AG10803 (cell line): ENCODE results near the gene HTR6.

Experiments used
- DNase-seq: peaks from one replicate; pipeline ENCODE4 v3.0.0; 2010; ENCODE audit warnings: low read depth
- H3K4me3 ChIP-seq: 2 replicates; pipeline ENCODE4 v1.5.1; 2011; ENCODE audit warnings: mild to moderate bottlenecking, low read length, control low read depth
- CTCF ChIP-seq: conservative IDR thresholded peaks from 2 replicates; pipeline ENCODE4 v1.5.1; 2011; ENCODE audit warnings: mild to moderate bottlenecking, low read length, control low read depth, inconsistent platforms

HTR6 gene

DNA sequence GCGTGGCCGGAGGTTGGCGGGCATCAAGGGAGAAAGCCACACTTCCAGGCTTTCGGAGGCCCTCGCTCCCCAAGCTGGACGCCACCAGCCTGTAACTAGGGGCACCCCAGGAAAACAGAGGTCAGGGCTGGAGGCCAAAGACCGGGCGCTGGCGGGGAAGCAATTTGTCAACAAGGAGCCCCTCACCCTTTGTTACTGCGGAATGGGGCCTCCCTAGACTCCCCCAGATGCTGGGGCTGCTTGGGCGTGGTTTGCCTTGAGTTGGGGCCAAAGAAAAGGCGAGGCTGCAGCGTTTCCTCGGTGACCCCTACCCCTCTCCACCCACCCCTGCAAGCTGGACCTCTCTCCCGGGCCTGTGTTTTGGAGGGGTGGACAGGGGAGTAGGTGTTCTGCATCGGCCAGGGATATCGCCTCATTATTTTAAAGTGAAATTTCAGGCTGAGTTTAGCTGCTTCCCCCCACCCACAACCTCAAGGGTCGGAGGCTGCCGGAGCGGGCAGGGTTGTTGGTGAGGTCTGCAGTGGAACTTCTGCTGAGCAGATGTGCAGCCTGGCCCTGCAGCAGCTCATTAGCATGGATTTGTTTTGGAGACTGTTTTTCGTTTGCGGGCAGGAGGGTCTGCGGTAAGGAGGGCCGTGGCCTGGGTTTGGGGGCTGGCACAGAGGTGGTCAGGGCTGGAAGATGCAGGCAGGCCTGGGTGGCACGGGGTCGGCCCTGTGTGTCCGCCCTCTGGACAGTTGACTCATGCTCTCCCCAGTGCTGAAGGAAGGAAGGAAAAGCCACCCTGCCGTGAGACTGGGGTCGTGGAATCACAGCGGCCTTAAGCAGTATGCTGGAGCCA, 19.0 kb upstream of the HTR6 start:
- peak; percentile 44 for DNase-seq
- peak overlapping the region; percentile 82 for H3K4me3 ChIP-seq
- TF ChIP-seq CTCF: no peak

GRCh38 chr1:19646377-19647319, 18.0 kb upstream of the HTR6 start:
- peak overlapping the region; percentile 82 for H3K4me3 ChIP-seq
- TF ChIP-seq CTCF: no peak
- no peak for DNase-seq

DNA sequence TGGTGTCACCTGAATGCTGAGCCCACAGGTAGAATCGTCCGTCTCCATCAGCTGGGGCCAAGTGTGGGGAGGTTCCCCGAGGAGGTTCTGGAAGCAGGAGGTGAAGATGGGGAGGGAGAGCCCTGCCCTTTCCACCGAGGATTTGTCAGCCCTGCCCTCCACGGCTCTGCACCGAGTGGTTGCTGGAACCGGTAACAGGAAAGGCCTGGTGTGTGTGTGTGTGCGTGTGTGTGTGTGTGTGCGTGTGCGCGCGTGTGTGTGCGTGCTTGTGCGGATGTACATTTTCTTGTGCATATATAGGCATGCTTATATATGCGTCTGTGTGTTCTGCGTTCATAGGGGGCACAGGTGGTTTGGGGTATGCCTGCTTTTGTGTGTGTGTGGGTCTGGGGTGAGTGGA, 17.0 kb upstream of the HTR6 start:
- peak; percentile 42 for DNase-seq
- no peak overlapping the region for H3K4me3 ChIP-seq
- TF ChIP-seq CTCF: no peak

GRCh38 chr1:19648239-19648638, 16.4 kb upstream of the HTR6 start:
- no peak for TF ChIP-seq CTCF
- DNase-seq: no peak
- H3K4me3 ChIP-seq: no peak overlapping the region

GRCh38 chr1:19648689-19649088, 16.0 kb upstream of the HTR6 start:
- TF ChIP-seq CTCF: peak; percentile 34
- H3K4me3 ChIP-seq: no peak overlapping the region
- peak; percentile 46 for DNase-seq

DNA sequence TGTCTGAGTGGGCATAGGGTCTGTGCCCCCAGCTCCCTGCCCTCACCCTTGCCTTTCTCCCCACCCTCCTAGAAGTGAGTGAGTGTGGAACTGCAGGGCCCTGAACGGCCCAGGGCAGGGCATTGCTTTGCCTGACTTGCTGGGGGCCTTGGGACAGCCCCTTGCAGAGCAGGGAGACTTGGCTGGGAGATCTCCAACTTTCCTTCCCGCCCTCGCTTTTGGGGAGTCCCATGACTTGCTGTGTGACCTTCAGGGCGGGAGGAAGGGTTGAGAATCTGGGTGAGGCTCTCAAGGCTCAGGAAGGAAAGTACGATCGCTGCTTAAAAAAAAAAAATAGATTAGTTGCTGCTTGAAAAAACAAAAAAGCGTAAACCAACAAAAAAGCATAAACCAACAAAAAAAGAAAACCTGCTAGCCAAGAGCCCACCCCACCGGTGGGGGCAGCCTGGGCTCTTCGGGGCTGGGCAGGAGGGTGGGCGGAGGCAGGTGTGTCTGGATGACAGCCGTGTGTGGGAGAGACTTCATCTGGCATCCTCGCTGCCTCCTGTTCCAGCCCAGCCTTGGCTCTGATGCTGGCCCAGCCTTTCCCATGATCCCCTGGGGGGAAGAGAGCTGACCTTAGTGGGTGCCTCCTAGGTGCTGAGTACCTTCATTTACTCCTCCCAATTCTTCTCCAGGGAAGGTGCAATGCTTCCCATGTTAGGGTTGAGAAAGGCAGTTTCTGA, 14.1 kb upstream of the HTR6 start:
- no peak for DNase-seq
- H3K4me3 ChIP-seq: peak overlapping the region; percentile 15; the same call in 1 of the 2 replicates
- TF ChIP-seq CTCF: no peak
